ENCODE results near the gene SCN7A.

DNA sequence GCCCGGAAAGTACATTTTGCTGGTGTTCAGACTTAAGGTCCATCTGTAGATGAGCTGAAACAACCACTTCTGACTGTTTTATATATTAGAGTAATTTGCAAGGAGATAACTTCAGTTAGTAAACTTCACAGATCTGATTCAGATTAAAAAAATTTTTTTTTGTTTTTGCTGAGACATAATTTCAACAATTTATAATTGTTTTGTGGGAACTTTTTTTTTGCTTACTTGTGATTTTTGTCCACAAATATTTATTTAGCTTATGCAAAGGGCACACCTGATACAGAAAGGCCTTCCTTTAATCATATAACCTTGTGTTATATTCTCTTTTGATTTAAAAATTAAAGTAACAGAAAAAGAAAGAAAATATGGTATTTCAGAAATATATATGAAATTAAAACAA lies 108.7 kb downstream of the SCN7A start:
- no peak for TF ChIP-seq POLR2A (IDR thresholded peaks at IDR 0.05)
- TF ChIP-seq, protein P1, sequence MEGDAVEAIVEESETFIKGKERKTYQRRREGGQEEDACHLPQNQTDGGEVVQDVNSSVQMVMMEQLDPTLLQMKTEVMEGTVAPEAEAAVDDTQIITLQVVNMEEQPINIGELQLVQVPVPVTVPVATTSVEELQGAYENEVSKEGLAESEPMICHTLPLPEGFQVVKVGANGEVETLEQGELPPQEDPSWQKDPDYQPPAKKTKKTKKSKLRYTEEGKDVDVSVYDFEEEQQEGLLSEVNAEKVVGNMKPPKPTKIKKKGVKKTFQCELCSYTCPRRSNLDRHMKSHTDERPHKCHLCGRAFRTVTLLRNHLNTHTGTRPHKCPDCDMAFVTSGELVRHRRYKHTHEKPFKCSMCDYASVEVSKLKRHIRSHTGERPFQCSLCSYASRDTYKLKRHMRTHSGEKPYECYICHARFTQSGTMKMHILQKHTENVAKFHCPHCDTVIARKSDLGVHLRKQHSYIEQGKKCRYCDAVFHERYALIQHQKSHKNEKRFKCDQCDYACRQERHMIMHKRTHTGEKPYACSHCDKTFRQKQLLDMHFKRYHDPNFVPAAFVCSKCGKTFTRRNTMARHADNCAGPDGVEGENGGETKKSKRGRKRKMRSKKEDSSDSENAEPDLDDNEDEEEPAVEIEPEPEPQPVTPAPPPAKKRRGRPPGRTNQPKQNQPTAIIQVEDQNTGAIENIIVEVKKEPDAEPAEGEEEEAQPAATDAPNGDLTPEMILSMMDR (IDR thresholded peaks at IDR 0.05), result no peak

All from adrenal gland (tissue), 5 donors.